GM18951 (cell line): ENCODE data around the gene GABRB2.
"Not testable (repeated sequence)": the region's sequence is repeated elsewhere in the genome, so short reads cannot be mapped to it uniquely, and the experiment has no call there.

ENCODE experiments used
- POLR2A ChIP-seq: IDR thresholded peaks from 4 replicates; pipeline ENCODE4 v1.6.1; 2011; ENCODE audit warnings: mild to moderate bottlenecking; ENCODE audit not compliant: insufficient read length, insufficient read depth; ENCODE audit errors: extremely low read depth
- in situ Hi-C: fragments of 300-500 bp; cut with MboI; formaldehyde crosslinking; loops from one replicate; pipeline ENCODE4 v1.12.0; 2022; ENCODE audit warnings: low sequenced_read_pairs, mixed read lengths, inconsistent platforms; ENCODE audit not compliant: unreplicated experiment

GABRB2 gene

DNA sequence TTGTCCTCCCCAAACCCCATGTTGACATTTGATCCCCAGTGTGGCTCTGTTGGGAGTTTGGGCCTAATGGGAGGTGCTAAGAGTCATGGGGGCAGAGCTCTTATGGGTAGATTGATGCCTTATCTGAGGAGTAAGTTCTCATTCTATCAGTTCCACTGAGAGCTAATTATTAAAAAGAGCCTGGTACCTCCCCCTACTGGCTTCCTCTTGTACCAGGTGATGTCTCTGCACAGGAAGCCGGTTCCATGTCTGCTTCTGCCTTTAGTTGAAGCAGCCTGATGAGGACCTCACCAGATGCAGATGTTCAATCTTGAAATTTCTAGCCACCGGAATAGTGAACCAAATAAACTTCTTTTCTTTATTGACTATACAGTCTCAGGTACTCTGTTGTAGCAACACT, 10.8 kb downstream of the GABRB2 start:
- in situ Hi-C loops: loop anchor here (25.0 kb wide), 1 partner anchor 1023 kb away; no protein-coding TSS in a partner anchor
- no peak for TF ChIP-seq POLR2A

DNA sequence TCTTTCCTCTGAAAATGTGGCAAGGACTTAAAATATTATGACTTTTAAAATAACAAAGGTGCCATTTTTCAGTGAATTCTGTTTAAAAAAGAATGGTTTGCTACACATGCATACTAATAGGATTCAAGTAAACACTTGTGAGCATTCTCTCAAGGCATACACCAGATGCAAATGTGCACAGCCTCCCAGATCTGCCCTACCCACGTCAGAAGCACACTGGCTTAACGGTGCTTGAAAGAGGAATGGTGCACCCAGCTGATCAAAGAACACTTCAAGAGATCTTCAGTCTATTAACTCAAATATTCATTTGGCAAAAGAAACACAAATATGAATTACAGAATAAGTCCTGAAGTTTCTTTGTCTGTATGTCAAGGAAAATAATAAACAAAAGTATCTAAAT, 15.8 kb downstream of the GABRB2 start:
- in situ Hi-C loops: loop anchor here (25.0 kb wide), 1 partner anchor 1018 kb away; no protein-coding TSS in a partner anchor

DNA sequence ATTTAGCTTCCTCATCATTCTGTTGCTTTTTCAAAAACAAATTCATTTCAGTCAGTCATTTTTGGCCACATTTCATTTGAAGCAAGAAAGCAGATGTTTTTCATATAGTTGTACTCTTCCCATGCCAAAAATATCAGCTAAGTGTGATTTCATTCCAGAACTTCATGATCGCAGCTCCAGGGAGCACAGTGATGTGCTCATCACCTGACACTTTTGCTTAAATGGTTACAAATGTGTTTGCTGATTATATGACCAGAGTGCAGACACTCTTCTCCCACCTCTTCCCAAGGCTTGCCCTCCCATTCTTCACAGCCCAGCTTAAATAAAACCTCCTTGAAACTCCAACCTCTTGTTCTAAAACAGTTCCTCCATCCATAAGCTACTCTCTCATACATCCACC, 32.6 kb downstream of the GABRB2 start:
- no peak for TF ChIP-seq POLR2A
- in situ Hi-C loops: no loop called here

More for the DNA sequence above, 15.8 kb downstream of the GABRB2 start:
- TF ChIP-seq POLR2A: no peak

DNA sequence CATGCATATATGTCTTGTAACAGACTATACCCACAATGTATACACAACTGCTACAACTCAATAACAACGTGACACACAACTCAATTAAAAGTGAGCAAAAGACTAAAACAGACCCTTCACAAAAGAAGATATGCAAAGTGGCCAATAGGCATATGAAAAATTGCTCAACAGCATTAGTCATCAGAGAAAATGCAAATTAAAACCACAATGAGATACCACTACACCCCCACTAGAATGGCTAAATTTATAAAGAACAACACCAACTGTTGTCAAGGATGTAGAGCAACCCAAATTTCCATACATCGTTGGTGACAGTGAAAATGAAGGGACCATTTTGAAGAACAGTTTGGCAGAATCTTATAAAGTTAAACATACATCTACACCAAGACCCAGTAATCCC, 38.9 kb downstream of the GABRB2 start:
- TF ChIP-seq POLR2A: no peak
- in situ Hi-C loops: no loop called here

DNA sequence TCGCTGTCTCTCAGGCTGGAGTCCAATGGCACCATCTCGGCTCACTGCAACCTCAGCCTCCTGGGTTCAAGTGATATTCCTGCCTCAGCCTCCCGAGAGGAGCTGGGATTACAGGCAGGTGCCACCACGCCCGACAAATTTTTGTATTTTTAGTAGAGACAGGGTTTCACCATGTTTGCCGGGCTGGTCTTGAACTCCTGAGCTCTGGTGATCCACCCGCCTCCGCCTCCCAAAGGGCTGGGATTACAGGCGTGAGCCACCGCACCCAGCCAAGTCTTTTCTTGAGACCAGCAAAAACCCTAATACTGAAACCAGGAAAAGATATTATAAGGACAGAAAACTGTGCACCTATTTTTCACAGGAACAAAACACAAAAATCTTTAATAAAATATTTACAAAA, 41.4 kb downstream of the GABRB2 start:
- in situ Hi-C loops: not testable (repeated sequence)

DNA sequence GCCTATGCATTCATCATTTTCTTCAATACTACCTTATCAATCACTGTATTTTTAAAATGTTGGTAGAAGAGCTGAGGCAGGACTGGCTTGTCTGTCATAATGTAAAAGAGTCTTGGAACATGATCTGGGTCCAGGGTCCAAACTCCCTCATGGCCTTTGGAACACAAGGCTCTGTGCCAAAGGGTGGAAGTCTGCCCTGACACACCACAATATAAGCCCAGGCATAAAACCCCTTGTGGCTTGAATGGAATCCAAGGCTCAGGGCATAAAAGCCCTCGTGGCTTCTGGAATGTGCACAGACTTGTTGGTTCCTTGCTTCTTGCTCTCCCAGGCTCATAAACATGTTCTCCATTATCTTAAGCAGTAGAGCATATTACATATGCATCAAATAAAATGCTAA, 48.0 kb downstream of the GABRB2 start:
- in situ Hi-C loops: no loop called here
- no peak for TF ChIP-seq POLR2A

DNA sequence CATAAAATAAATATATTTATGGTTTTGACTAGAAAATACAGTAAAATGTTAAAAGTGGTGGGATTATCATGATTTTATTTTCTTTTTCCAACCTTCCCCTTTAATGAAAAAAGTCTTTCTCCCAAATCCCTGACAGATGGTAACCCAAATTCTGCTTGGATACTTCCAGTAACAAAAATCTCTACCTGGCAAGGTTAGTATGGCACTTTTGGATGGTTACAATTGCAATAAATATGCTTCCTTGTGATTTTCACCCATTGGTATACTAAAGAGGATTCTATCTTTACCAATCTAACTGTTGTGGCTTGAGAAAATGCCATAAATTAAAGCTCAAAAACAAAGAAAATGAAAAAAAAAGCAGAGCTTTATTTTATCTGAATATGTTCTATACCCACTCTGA, 62.8 kb downstream of the GABRB2 start:
- in situ Hi-C loops: no loop called here
- TF ChIP-seq POLR2A: no peak

DNA sequence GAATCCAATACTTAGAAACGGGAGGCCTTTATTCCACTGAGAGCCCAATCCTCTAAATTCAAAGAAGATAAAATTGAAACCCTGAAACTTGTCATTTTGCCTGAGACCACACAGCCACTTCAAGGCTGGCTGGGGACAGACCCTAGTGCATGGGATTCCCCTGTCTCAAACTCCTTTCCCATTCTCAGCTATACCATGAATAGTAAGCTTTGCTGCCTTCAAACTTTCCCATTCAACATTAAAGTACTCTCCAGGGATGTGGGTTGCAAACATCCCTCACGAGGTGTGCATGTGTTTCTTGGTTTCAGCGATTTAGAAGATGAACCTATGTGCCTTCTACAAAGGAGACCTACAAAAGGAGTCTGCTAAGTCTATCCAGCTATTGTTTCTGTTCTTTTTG, 64.6 kb downstream of the GABRB2 start:
- no peak for TF ChIP-seq POLR2A
- in situ Hi-C loops: no loop called here

DNA sequence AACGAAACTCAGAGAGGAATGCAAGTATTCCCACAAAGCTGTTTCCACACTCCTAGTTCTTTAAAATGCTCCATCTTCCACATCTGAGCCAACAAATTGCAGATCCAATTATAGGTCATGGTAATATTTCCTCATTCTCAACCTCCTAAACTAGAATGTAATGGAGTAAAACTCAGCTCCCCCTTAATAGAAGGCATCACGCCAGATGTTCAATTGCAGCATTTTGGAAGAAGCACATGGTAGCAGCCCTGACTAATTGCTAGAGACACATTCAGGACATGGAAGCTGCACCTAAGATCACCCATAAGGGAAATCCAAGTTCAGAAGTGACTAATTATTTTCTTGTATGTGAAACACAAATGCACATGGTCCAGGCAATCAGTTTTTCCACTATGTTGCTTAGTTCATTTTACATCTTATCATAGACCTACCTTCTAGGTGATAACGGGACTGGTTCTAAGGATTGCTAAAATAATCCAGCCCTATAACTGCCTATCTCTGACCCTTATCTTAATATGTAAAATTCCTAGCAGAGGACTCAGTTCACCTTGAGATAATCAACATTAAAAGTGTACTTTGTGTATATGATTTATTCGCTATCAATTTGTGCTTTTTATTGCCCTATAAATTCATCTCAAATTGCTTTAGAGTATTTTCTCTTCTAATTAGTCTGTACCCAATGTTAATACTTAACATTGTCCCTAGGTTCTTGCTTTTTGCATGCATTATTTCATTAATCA, 75.1 kb downstream of the GABRB2 start:
- TF ChIP-seq POLR2A: no peak
- in situ Hi-C loops: no loop called here

DNA sequence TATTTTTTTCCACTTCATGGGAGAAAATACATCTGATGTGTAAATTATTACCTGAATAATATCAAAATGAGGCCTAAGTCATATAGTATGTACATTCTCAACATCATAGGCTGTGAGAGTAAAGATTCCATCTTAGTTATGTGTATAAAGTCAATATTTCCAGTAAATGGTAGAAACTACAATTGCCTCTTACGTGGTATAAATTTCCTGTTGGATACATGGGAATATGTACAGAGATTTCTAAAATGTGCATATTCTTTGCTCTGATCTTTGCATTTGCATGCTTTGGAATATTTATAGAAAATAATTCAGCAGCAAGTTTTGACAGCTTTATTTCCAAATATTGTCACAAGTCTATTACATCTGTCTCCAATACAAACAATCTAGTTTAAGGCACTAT, 78.8 kb downstream of the GABRB2 start:
- in situ Hi-C loops: no loop called here
- TF ChIP-seq POLR2A: no peak

DNA sequence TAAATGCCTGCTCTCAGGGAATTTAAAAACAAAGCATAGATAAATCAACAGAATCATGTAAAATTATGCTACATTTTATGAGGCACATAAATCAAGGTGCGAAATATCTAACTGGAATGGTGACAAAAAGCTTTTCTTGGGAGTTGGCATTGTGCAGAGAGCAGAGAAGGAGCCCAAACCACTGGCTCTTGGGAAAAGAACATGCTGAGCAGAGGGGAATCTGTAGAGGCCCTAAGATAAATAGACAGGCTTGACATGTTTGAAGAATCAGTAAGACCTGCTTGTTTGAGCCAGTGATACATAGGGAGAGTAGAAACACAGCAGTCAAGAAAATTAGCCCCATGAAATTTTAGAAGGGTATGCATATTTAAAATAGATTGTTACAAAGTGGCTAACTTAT, 85.8 kb downstream of the GABRB2 start:
- in situ Hi-C loops: no loop called here
- no peak for TF ChIP-seq POLR2A

DNA sequence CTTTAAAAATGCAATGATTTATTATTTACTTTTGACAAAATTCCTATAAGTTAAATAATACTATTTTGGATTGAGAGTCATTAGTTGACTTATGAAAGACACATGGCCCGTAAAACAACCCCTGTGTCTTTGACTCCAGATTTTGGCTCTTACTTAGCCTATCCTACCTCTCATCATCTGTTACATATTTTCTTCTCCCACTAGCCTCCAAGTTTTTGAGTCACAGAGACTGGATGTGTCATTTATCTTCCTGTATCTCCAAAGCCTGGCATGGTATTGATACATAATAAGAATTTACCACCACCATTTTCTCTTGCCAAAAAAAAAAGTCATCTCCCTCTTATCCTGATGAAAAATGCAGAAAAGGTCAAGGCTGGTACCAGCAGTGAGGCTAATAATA, 99.9 kb downstream of the GABRB2 start:
- in situ Hi-C loops: no loop called here
- no peak for TF ChIP-seq POLR2A

DNA sequence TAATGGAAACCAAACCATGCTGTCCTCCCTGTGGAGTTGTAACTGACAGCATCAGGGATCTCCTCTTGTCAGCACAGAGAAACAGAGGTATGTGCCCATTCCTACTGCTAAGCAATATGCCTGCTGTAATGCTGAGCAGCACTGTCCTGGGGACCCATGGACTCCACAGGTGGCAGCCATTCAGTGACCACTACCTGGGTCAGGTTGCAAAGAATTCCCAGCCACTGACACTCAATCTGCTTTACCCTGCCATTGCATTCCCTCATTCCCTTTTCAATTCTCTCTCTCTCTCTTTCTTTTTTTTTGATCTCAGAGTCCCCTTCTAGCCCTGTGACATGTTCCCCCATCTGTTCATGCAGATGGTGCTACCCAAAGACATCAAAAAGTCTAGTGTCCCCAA, 104.1 kb downstream of the GABRB2 start:
- in situ Hi-C loops: no loop called here

DNA sequence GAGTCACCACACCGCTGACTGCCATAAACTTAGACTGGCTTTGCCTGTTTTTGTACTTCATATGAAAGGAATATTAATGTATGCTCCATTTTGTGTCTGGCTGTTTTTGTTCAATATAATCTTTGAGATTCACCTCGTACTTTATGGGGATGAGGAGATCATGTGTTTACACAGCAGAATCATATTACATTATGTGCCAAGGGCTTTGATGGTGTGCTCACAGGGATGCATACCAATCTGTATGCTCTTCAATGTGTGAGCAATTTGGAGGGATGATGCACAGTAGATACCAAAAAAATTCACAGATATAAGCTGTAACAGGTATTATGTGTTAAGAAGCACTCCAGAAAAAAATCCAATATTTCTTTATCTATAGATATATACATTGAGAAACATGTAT, 113.7 kb downstream of the GABRB2 start:
- in situ Hi-C loops: no loop called here
- TF ChIP-seq POLR2A: no peak

More for the DNA sequence above, 104.1 kb downstream of the GABRB2 start:
- TF ChIP-seq POLR2A: no peak

DNA sequence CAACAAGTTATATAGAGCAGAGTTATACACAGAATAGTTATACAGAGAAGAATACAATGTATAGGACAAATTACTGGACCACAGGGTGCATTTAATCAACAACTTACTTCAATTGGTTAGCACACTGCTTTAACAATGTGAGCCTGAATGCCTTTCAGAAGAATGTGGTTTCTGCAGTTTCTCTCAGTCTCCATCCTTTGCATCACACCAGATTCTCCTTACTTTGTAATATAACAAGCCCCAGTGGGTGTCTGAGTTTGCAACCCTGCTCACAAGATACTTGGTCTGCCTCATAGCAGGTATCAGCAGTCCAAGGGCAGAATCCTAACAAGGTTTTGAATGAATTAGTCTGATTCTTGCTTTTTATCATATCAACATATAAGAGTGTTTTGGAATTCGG, 114.6 kb downstream of the GABRB2 start:
- in situ Hi-C loops: no loop called here

More for the DNA sequence above, 114.6 kb downstream of the GABRB2 start:
- no peak for TF ChIP-seq POLR2A
